Measurements from ENCODE around the gene PPP1R16B. TPM values are rescaled to one million over a fixed set of nuclear protein-coding genes. Genes with fewer than 3 reads are reported as not detected.

The PPP1R16B gene
- total and polyA plus RNA-seq, 2 of the 8 experiments (the other 6 are each of a cell fraction or from before 2014, with no cell fraction given) = 2.6 to 8.9 TPM

- H4K8ac ChIP-seq (ENCODE audit: extremely low read depth, insufficient read depth, low read length) = no peak overlapping the region
- H2BK5ac ChIP-seq (ENCODE audit: low read depth, low read length) = no peak overlapping the region
- peaks cover 0 to 23% of the 10 kb centered on the region in 2 experiments; a peak in 2 of 4 replicates for H3K79me2 ChIP-seq (ENCODE audit: control insufficient read depth in 1 of 2, insufficient read depth in 2 of 2, low read length in 2 of 2)
- 94% methylated on average over 3 of the region's 3 CpGs; no CpG with 5 or more reads in 1 of the 2 experiments for WGBS, 2 experiments (ENCODE audit: extremely low coverage in 1 of 2, insufficient coverage in 1 of 2, insufficient read length in 1 of 2, insufficient replicate concordance in 2 of 2, low coverage in 1 of 2, low lambda C conversion rate in 2 of 2, missing lambda C conversion rate in 1 of 2)
- H3K4ac ChIP-seq (replicated peaks; ENCODE audit: insufficient read length, low read depth, low read length) = no peak overlapping the region
- H3K4me1 ChIP-seq (replicated peaks in 1 of 4; ENCODE audit: control insufficient read depth in 3 of 4, insufficient read depth in 4 of 4, low read length in 3 of 4) = 0 out of 7 replicates have a peak, but pooled peaks cover 0 to 3% (median 0%) of the 10 kb centered on the region in 4 experiments
- no peak overlapping the region for H3K4me2 ChIP-seq (ENCODE audit: insufficient read depth in 1 of 2, low read depth in 2 of 2, low read length in 2 of 2)
- H4K20me1 ChIP-seq (replicated peaks in 1 of 2; ENCODE audit: control insufficient read depth in 1 of 2, insufficient read depth in 2 of 2, low read length in 2 of 2) = peaks cover 9 to 11% of the 10 kb centered on the region in 2 experiments
- POLR2A ChIA-PET (ENCODE audit: partially characterized antibody) = interaction anchor here (1.2 kb wide), 1 partner anchor 17 kb away, joined by 5 read pairs; the partner anchor contains the start of gene DHX35
- TF ChIP-seq JUN (IDR thresholded peaks at IDR 0.05; ENCODE audit: low read depth, low read length) (no peak), HDAC6 (IDR thresholded peaks at IDR 0.05; ENCODE audit: low read depth, low read length) (no peak), EZH2 (IDR thresholded peaks at IDR 0.05; ENCODE audit: low read depth, low read length, severe bottlenecking) (no peak), PHF8 (conservative IDR thresholded peaks at IDR 0.05; ENCODE audit: low read depth, low read length) (no peak), SUZ12 (IDR thresholded peaks at IDR 0.05; ENCODE audit: low read length) (no peak), SAP30 (IDR thresholded peaks at IDR 0.05; ENCODE audit: insufficient read depth, insufficient replicate concordance, low read length) (no peak), POLR2A (IDR thresholded peaks at IDR 0.05; ENCODE audit: control extremely low read depth in 1 of 2, low read depth in 2 of 2, low read length in 2 of 2) (no peak), TAF7 (optimal IDR thresholded peaks at IDR 0.05; ENCODE audit: borderline replicate concordance, low read depth, low read length) (no peak), NANOG (IDR thresholded peaks at IDR 0.05; ENCODE audit: insufficient read depth, low read depth, low read length, poor library complexity, severe bottlenecking) (no peak), SIRT6 (IDR thresholded peaks at IDR 0.05; ENCODE audit: low read length) (no peak), SP1 (IDR thresholded peaks at IDR 0.05; ENCODE audit: low read depth, low read length) (no peak), CREB1 (IDR thresholded peaks at IDR 0.05) (no peak)
- H4K91ac ChIP-seq (replicated peaks; ENCODE audit: insufficient read length, low read length) = no peak overlapping the region
- no peak overlapping the region; a peak in 1 of 7 replicates for H3K9ac ChIP-seq (replicated peaks in 1 of 4; ENCODE audit: extremely low read depth in 1 of 4, low read depth in 3 of 4, low read length in 3 of 4)
- H2BK120ac ChIP-seq (replicated peaks; ENCODE audit: low read depth, low read length) = no peak overlapping the region
- peaks cover 20 to 74% (median 49%) of the 10 kb centered on the region in 4 experiments for H3K36me3 ChIP-seq (ENCODE audit: control insufficient read depth in 2 of 4, insufficient read depth in 4 of 4, low read length in 3 of 4)
- no peak overlapping the region for H3K56ac ChIP-seq (replicated peaks; ENCODE audit: insufficient read length, low read depth, low read length)
- DNase-seq (ENCODE audit: low read depth in 1 of 2, low spot score in 2 of 2) = no peak
- H2BK12ac ChIP-seq (ENCODE audit: low read depth, low read length) = no peak overlapping the region
- FAIRE-seq = no peak
- no peak overlapping the region for H4K5ac ChIP-seq (ENCODE audit: insufficient read length, low read depth, low read length)
- no peaks in the 10 kb centered on the region for H3K9me3 ChIP-seq (ENCODE audit: insufficient read depth in 2 of 2, low read depth in 1 of 2, low read length in 1 of 2)
- CTCF ChIA-PET (ENCODE audit: partially characterized antibody) = no interaction called here
- H3K14ac ChIP-seq (ENCODE audit: insufficient read length) = no peak overlapping the region
- no peak overlapping the region for H3K23ac ChIP-seq (ENCODE audit: insufficient read length)
- H3K27ac ChIP-seq (ENCODE audit: low read depth, low read length) = no peak overlapping the region
- H3K18ac ChIP-seq (ENCODE audit: extremely low read depth, low read length) = no peak overlapping the region
- no peak overlapping the region for H2AFZ ChIP-seq (ENCODE audit: low read length)
- H3K27me3 ChIP-seq (replicated peaks in 1 of 4; ENCODE audit: control insufficient read depth in 3 of 4, extremely low read depth in 1 of 4, insufficient read depth in 3 of 4, low read length in 3 of 4) = no peaks in the 10 kb centered on the region
- H2BK20ac ChIP-seq (ENCODE audit: low read length) = no peak overlapping the region
- peaks cover 9% of the 10 kb centered on the region for H3K79me1 ChIP-seq (ENCODE audit: low read depth, low read length)
- no peak overlapping the region for H2AK5ac ChIP-seq (ENCODE audit: low read depth, low read length)
- no peaks in the 10 kb centered on the region for H3K23me2 ChIP-seq (ENCODE audit: low read depth, low read length)
- no peak overlapping the region for H3K4me3 ChIP-seq (ENCODE audit: extremely low read depth in 1 of 4, insufficient read depth in 2 of 4, low read depth in 3 of 4, low read length in 4 of 4)
- no peak overlapping the region for H2BK15ac ChIP-seq (ENCODE audit: low read length)
These were observed 139.5 kb downstream of the PPP1R16B start for GRCh38 chr20:38945012-38945411.
